ENCODE results near the gene SUSD1.

GRCh38 chr9:112006361-112007020, 168.6 kb downstream of the SUSD1 start:
- TF ChIP-seq, protein P1, sequence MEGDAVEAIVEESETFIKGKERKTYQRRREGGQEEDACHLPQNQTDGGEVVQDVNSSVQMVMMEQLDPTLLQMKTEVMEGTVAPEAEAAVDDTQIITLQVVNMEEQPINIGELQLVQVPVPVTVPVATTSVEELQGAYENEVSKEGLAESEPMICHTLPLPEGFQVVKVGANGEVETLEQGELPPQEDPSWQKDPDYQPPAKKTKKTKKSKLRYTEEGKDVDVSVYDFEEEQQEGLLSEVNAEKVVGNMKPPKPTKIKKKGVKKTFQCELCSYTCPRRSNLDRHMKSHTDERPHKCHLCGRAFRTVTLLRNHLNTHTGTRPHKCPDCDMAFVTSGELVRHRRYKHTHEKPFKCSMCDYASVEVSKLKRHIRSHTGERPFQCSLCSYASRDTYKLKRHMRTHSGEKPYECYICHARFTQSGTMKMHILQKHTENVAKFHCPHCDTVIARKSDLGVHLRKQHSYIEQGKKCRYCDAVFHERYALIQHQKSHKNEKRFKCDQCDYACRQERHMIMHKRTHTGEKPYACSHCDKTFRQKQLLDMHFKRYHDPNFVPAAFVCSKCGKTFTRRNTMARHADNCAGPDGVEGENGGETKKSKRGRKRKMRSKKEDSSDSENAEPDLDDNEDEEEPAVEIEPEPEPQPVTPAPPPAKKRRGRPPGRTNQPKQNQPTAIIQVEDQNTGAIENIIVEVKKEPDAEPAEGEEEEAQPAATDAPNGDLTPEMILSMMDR (IDR thresholded peaks at IDR 0.05), result no peak
- TF ChIP-seq EZH2 (IDR thresholded peaks at IDR 0.05; ENCODE audit: borderline replicate concordance, insufficient read depth, low read depth, low read length, poor library complexity, severe bottlenecking), result no peak

Data from B cell (primary cell).